AG04449 (cell line): Measurements from ENCODE around the gene MRPL50.

Source experiments
- CTCF ChIA-PET: fragments of 350-600 bp; formaldehyde crosslinking; extraction: SDS; loops from one replicate; lab custom pipeline; 2021; ENCODE audit warnings: antibody characterized with exemption; lab: Yijun Ruan, JAX
- POLR2A ChIA-PET: fragments of 400-600, 350-600 bp; formaldehyde crosslinking; extraction: SDS; loops from one replicate; lab custom pipeline; 2020; ENCODE audit warnings: antibody characterized with exemption, inconsistent platforms; lab: Yijun Ruan, JAX
- DNase-seq: peaks from one replicate; pipeline ENCODE4 v3.0.0-alpha.2; 2010; ENCODE audit warnings: low read depth, low spot score
- H3K4me3 ChIP-seq: 2 replicates; pipeline ENCODE4 v1.5.1; 2011; ENCODE audit warnings: low read depth, mild to moderate bottlenecking, control low read depth, low read length
- TF ChIP-seq, protein P1 (sequence below): IDR thresholded peaks from one replicate; pipeline ENCODE4 v1.5.1; 2011; ENCODE audit warnings: mild to moderate bottlenecking, moderate library complexity, low read length, control low read depth, inconsistent platforms; ENCODE audit not compliant: insufficient read depth; ENCODE audit errors: missing control alignments

MRPL50 gene

DNA sequence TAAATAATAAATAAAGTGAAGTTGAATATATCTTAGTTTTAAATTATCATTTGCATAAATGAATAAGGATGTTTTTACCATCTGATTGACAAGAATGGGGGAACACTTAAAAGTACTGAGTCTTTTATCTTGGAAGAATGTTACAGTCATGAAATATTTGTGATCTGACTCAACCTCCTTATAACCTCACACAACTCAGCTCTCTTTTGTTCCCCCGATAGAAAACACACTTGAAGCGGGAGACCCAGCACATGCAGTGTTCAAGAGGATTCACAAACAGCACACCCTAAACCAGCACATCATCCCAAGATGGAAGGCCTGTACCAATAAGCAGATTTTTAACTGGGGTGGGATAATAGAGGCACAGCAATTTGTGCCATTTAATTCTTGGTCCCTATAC, 29.1 kb downstream of the MRPL50 start:
- ChIA-PET POLR2A (no interaction called here), CTCF (interaction anchor here (0.8 to 1.4 kb wide), 2 partner anchors 20 to 44 kb away, joined by 3 to 4 read pairs; no protein-coding TSS in a partner anchor)
- no peak for DNase-seq
- no peak overlapping the region for H3K4me3 ChIP-seq
- TF ChIP-seq, protein P1, sequence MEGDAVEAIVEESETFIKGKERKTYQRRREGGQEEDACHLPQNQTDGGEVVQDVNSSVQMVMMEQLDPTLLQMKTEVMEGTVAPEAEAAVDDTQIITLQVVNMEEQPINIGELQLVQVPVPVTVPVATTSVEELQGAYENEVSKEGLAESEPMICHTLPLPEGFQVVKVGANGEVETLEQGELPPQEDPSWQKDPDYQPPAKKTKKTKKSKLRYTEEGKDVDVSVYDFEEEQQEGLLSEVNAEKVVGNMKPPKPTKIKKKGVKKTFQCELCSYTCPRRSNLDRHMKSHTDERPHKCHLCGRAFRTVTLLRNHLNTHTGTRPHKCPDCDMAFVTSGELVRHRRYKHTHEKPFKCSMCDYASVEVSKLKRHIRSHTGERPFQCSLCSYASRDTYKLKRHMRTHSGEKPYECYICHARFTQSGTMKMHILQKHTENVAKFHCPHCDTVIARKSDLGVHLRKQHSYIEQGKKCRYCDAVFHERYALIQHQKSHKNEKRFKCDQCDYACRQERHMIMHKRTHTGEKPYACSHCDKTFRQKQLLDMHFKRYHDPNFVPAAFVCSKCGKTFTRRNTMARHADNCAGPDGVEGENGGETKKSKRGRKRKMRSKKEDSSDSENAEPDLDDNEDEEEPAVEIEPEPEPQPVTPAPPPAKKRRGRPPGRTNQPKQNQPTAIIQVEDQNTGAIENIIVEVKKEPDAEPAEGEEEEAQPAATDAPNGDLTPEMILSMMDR, result no peak

DNA sequence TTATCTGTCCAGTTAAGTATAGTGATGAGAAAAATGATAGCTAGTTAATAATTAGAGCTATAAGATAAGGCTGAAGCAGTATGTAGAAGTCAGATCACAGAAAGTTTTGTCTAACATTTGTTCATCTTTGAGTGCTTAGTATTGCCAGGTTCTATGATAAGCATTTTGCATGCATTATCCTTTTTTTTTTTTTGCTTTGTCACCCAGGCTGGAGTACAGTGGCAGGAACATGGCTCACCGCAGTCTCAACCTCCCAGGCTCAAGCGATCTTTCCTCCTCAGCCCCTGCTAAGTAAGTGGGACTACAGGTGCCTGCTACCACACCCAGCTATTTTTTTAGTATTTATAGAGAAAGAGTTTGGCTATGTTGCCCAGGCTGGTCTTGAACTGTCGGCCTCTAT, 31.1 kb downstream of the MRPL50 start:
- POLR2A ChIA-PET, result no interaction called here
- no peak overlapping the region for H3K4me3 ChIP-seq
- CTCF ChIA-PET, result interaction anchor here (0.6 kb wide), 1 partner anchor 20 kb away, joined by 3 read pairs; no protein-coding TSS in a partner anchor
- TF ChIP-seq, protein P1, result no peak
- no peak for DNase-seq

DNA sequence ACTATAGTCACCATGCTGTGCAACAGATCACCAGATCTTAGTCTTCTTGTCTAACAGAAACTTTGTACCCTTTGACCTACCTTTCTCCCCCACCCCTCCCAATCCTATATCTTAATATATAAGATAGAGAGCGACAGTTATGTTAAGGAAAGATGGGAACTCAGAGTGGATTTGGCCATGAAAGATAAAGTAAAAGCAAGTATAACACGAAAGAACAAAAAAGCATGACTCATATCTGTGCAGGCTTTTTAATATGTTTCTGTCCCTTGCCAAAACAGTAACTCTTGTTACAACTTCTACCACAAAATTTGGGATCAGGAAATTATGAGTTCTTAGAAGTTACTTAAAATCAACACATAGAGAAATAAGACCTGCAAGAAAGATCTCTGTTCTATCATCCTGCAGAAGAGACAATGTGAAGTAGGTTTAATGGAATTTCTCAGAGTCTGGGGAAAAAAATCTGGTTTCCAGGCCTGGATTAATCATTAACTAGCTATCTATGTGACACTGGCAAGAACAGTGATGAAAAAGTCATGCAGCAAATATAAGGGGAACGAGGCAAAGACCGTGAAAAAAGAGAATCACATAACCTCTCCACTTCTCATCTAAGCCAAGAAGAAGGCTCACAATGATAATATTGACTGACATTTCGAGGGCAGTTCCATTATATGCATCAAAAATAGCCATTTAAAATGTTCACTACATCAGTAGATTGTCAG, 32.2 kb downstream of the MRPL50 start:
- H3K4me3 ChIP-seq, result no peak overlapping the region
- POLR2A ChIA-PET, result no interaction called here
- CTCF ChIA-PET, result no interaction called here
- TF ChIP-seq, protein P1, result no peak
- DNase-seq, result no peak

DNA sequence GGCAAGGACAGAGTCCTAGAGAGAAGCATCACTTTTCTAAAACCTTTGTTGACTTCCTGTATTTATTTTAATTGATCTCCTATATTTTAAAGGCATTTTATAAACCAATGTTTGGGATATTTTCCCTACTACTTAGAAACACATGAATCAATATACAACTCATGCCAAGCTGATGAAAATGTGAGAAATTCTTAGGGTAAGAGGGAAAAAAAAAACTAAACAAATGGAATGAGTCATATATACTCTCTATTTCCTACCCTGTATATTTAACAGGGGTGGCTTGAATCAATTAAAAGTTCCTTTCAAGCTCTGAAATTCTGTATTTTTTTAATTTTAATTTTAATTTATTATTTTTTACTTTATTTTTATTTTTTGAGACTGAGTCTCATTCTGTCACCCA, 33.2 kb downstream of the MRPL50 start:
- DNase-seq, result no peak
- TF ChIP-seq, protein P1, result no peak
- CTCF ChIA-PET, result interaction anchor here (1.8 kb wide), 1 partner anchor 23 kb away, joined by 8 read pairs; no protein-coding TSS in a partner anchor
- H3K4me3 ChIP-seq, result no peak overlapping the region
- POLR2A ChIA-PET, result no interaction called here

DNA sequence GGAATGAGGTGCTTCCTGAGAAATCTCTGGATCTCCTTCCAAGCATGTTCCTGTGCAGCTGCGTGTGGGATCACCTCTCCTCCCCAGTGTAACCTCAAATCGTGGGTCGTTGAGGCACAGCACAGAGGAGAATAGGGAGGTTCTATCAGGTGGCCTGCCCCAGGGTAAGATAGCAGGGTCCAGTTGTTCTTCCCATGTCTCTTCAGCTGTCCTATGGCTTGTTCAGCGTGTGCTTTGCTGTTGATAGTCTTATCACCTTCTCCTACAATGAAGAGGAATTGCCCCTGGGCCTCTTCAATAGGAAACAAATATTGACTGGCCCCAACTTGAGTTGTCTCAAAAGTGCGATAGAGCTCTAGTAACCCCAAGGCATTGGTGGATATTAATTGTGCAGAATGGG, 36.0 kb downstream of the MRPL50 start:
- TF ChIP-seq, protein P1, result no peak
- CTCF ChIA-PET, result interaction anchor here (1.3 kb wide), 1 partner anchor 11 kb away, joined by 3 read pairs; no protein-coding TSS in a partner anchor
- no peak for DNase-seq
- POLR2A ChIA-PET, result no interaction called here
- no peak overlapping the region for H3K4me3 ChIP-seq

DNA sequence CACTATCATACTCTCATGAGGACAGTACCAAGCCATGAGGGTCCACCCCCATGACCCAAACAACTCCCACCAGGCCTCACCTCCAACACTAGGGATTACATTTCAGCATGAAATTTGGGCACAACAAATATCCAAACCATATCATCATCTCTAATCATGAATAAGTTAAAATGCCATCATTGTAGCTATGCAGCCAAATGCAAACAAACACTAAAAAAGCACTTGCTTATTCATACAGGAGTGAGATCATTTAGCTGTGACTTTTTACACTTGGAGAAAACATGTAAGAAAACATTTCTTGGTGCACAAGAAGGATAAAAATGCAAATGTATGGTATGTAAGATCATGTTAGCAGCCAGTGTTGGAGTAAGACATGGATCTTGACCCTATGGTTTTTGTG, 37.8 kb downstream of the MRPL50 start:
- CTCF ChIA-PET, result no interaction called here
- POLR2A ChIA-PET, result no interaction called here

More for the DNA sequence above, 37.8 kb downstream of the MRPL50 start:
- DNase-seq, result no peak
- no peak overlapping the region for H3K4me3 ChIP-seq
- TF ChIP-seq, protein P1, result no peak
